ENCODE data around the gene PRXL2B.

Gene PRXL2B

GRCh38 chr1:2637442-2638145, 51.0 kb downstream of the PRXL2B start:
- Histone ChIP-seq H3K79me1 (replicated peaks; ENCODE audit: low read length, poor library complexity, severe bottlenecking) (peaks cover 14% of the 10 kb centered on the region), H3K27me3 (ENCODE audit: control insufficient read depth in 1 of 2, insufficient read depth in 1 of 2, low read length in 2 of 2) (peaks cover 43 to 44% of the 10 kb centered on the region in 2 experiments), H2BK15ac (ENCODE audit: low read depth, poor library complexity, severe bottlenecking) (no peak overlapping the region), H2BK5ac (ENCODE audit: low read depth, low read length, poor library complexity, severe bottlenecking) (no peak overlapping the region), H2BK12ac (ENCODE audit: low read length in 2 of 2) (no peak overlapping the region), H3K14ac (ENCODE audit: low read length in 2 of 2) (no peak overlapping the region), H3K4me3 (ENCODE audit: insufficient read depth in 1 of 2, low read depth in 1 of 2, low read length in 2 of 2) (no peak overlapping the region), H3K36me3 (ENCODE audit: control insufficient read depth in 1 of 2, insufficient read depth in 2 of 2, low read depth in 1 of 2, low read length in 2 of 2) (no peaks in the 10 kb centered on the region), H2AK5ac (ENCODE audit: low read length, severe bottlenecking) (no peak overlapping the region), H3K4me1 (ENCODE audit: control insufficient read depth, insufficient read depth, low read depth, low read length) (peaks cover 13% of the 10 kb centered on the region), H3K4me2 (ENCODE audit: low read length, poor library complexity, severe bottlenecking) (no peak overlapping the region), H4K91ac (ENCODE audit: low read length) (no peak overlapping the region), H3K9me3 (ENCODE audit: control insufficient read depth, low read length) (peaks cover 6% of the 10 kb centered on the region), H2BK120ac (ENCODE audit: low read depth, low read length) (no peak overlapping the region), H3K23ac (ENCODE audit: low read length in 2 of 2) (no peak overlapping the region), H3K9ac (ENCODE audit: low read length) (no peak overlapping the region), H4K8ac (ENCODE audit: low read length) (no peak overlapping the region), H3K4ac (ENCODE audit: low read depth in 1 of 2, low read length in 2 of 2) (no peak overlapping the region), H2AFZ (ENCODE audit: low read depth, low read length) (no peak overlapping the region), H3K18ac (ENCODE audit: low read depth in 1 of 2, low read length in 2 of 2) (no peak overlapping the region), H3K27ac (ENCODE audit: low read length, poor library complexity, severe bottlenecking) (no peak overlapping the region)
- DNase-seq: no peak
- 68% methylated on average over 10 of the region's 10 CpGs for WGBS

DNA sequence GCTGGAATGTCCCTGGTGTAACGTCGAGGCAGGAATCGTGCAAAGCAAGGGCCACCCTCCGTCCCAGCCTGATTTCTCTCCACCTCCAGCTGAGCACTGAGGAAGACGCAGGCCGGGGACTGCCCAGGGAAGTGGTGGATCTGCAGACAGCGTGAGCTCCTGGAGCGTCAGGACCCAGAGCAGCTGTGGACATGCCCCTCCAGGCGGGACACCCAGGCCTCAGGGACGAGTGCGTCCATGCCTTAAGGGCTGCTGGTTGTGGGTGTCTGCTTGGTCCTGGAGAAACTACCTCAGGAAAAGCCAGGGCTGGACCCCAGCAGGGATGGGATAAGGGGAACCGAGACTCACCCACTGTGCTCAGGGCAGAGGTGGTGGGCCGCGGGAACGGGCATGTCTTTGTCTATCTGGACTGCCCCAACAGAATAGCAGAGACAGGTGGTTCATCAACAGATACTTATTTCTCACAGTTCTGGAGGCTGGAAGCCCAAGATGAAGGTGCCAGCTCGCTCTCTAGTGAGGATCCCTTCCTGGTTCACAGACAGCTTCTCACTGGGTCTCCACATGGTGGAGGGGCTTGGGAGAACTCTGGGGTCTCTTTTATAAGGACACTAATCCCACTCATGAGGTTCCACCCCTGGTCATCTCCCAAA, 52.0 kb downstream of the PRXL2B start:
- Histone ChIP-seq H4K8ac (ENCODE audit: low read length) (no peak overlapping the region), H3K23ac (ENCODE audit: low read length in 2 of 2) (no peak overlapping the region), H3K4me1 (ENCODE audit: control insufficient read depth, insufficient read depth, low read depth, low read length) (peaks cover 17% of the 10 kb centered on the region), H2BK12ac (ENCODE audit: low read length in 2 of 2) (no peak overlapping the region), H3K27me3 (ENCODE audit: control insufficient read depth in 1 of 2, insufficient read depth in 1 of 2, low read length in 2 of 2) (peaks cover 33 to 34% of the 10 kb centered on the region in 2 experiments), H2BK15ac (ENCODE audit: low read depth, poor library complexity, severe bottlenecking) (no peak overlapping the region), H3K36me3 (ENCODE audit: control insufficient read depth in 1 of 2, insufficient read depth in 2 of 2, low read depth in 1 of 2, low read length in 2 of 2) (no peaks in the 10 kb centered on the region), H3K9ac (ENCODE audit: low read length) (no peak overlapping the region), H3K4ac (ENCODE audit: low read depth in 1 of 2, low read length in 2 of 2) (no peak overlapping the region), H3K4me2 (ENCODE audit: low read length, poor library complexity, severe bottlenecking) (no peak overlapping the region), H2BK5ac (ENCODE audit: low read depth, low read length, poor library complexity, severe bottlenecking) (no peak overlapping the region), H3K27ac (ENCODE audit: low read length, poor library complexity, severe bottlenecking) (no peak overlapping the region), H2AFZ (ENCODE audit: low read depth, low read length) (no peak overlapping the region), H2AK5ac (ENCODE audit: low read length, severe bottlenecking) (no peak overlapping the region), H3K79me1 (replicated peaks; ENCODE audit: low read length, poor library complexity, severe bottlenecking) (peaks cover 16% of the 10 kb centered on the region), H4K91ac (ENCODE audit: low read length) (no peak overlapping the region), H3K4me3 (ENCODE audit: insufficient read depth in 1 of 2, low read depth in 1 of 2, low read length in 2 of 2) (no peak overlapping the region), H3K14ac (ENCODE audit: low read length in 2 of 2) (no peak overlapping the region), H2BK120ac (ENCODE audit: low read depth, low read length) (no peak overlapping the region), H3K18ac (ENCODE audit: low read depth in 1 of 2, low read length in 2 of 2) (no peak overlapping the region), H3K9me3 (ENCODE audit: control insufficient read depth, low read length) (peaks cover 6% of the 10 kb centered on the region)
- WGBS: 77% methylated on average over 15 of the region's 16 CpGs
- no peak for DNase-seq

DNA sequence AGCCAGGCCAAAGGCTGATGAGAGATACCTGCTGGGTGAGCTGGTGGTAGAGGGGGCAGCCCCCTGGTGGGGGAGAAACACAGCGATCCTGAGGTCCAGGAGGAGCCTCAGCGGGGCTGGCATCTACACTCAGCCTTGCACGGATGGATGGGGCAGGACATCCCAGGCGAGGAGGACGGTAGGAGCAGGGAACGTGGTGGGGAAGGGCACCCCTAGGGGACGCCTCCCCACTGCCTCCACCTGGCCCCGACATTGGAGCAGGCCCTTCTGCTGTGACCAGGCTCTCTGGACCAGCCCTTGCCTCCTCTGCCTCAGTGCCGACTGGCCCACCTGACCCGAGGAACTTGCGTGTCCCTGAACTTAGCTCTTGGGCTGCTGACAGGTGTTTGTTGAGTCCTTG, 52.6 kb downstream of the PRXL2B start:
- peaks cover 19% of the 10 kb centered on the region for H3K4me1 ChIP-seq (ENCODE audit: control insufficient read depth, insufficient read depth, low read depth, low read length)
- 62% methylated on average over 11 of the region's 11 CpGs for WGBS

DNA sequence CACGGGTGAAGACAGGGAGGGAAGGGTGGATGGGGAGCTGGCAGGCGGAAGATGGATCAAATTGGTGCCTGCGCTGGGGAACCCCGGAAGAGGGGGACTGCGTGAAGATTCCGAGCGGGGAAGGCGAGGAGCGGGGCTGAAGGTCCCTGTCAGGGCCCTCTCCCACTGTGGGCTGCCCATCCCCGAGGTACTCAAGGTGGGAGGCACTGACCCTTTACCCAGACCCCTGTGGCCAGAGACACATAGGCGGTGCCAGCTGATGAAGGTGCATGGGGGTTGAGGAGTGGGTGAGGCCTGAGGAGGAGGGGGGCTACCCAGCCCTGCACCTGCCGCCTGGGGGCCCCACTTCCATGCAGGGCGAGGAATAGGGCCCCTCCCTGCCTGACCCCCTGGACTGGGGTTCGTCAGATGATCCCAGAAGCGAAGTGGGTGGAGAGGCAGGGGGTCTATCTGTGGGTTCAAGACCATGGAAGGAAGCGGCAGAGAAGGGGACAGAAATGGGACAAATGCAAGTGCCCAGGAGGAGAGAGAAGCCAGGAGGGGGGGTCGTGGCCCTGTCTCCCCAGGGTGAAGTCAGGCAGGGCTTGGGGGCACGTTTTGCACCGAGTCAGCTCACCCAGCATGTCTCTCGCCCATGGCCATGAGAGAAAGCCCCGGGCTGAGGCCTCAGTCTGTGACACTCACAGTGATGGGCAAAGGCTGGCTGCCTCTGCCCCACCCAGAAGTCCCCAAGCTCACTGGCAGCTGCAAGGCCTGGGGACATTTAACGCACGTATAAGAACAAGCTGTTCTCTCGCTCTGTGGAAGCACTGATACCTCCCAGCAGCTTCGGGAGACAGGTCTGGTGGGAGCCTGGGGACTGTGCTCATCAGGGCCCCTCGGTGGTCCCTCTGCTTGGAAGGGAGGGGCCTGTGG, 53.3 kb downstream of the PRXL2B start:
- H2AK5ac ChIP-seq (ENCODE audit: low read length, severe bottlenecking): no peak overlapping the region
- H3K23ac ChIP-seq (ENCODE audit: low read length in 2 of 2): no peak overlapping the region
- no peak overlapping the region for H4K8ac ChIP-seq (ENCODE audit: low read length)
- H2BK12ac ChIP-seq (ENCODE audit: low read length in 2 of 2): no peak overlapping the region
- H3K4me3 ChIP-seq (ENCODE audit: insufficient read depth in 1 of 2, low read depth in 1 of 2, low read length in 2 of 2): no peak overlapping the region
- H2BK5ac ChIP-seq (ENCODE audit: low read depth, low read length, poor library complexity, severe bottlenecking): no peak overlapping the region
- no peak overlapping the region for H3K4ac ChIP-seq (ENCODE audit: low read depth in 1 of 2, low read length in 2 of 2)
- peaks cover 16% of the 10 kb centered on the region for H3K79me1 ChIP-seq (replicated peaks; ENCODE audit: low read length, poor library complexity, severe bottlenecking)
- H3K27me3 ChIP-seq (ENCODE audit: control insufficient read depth in 1 of 2, insufficient read depth in 1 of 2, low read length in 2 of 2): peaks cover 27 to 28% of the 10 kb centered on the region in 2 experiments
- H3K14ac ChIP-seq (ENCODE audit: low read length in 2 of 2): no peak overlapping the region
- no peak overlapping the region for H3K4me2 ChIP-seq (ENCODE audit: low read length, poor library complexity, severe bottlenecking)
- H3K4me1 ChIP-seq (ENCODE audit: control insufficient read depth, insufficient read depth, low read depth, low read length): peaks cover 19% of the 10 kb centered on the region
- no peak overlapping the region for H2BK15ac ChIP-seq (ENCODE audit: low read depth, poor library complexity, severe bottlenecking)
- no peak overlapping the region for H2BK120ac ChIP-seq (ENCODE audit: low read depth, low read length)
- H2AFZ ChIP-seq (ENCODE audit: low read depth, low read length): no peak overlapping the region
- 86% methylated on average over 26 of the region's 26 CpGs for WGBS
- H3K9ac ChIP-seq (ENCODE audit: low read length): no peak overlapping the region
- DNase-seq: no peak
- H3K18ac ChIP-seq (ENCODE audit: low read depth in 1 of 2, low read length in 2 of 2): no peak overlapping the region
- H3K27ac ChIP-seq (ENCODE audit: low read length, poor library complexity, severe bottlenecking): no peak overlapping the region
- no peaks in the 10 kb centered on the region for H3K36me3 ChIP-seq (ENCODE audit: control insufficient read depth in 1 of 2, insufficient read depth in 2 of 2, low read depth in 1 of 2, low read length in 2 of 2)
- H3K9me3 ChIP-seq (ENCODE audit: control insufficient read depth, low read length): peaks cover 6% of the 10 kb centered on the region
- no peak overlapping the region for H4K91ac ChIP-seq (ENCODE audit: low read length)

More for the DNA sequence above, 52.6 kb downstream of the PRXL2B start:
- DNase-seq: no peak
- H2BK5ac ChIP-seq (ENCODE audit: low read depth, low read length, poor library complexity, severe bottlenecking): no peak overlapping the region
- H3K36me3 ChIP-seq (ENCODE audit: control insufficient read depth in 1 of 2, insufficient read depth in 2 of 2, low read depth in 1 of 2, low read length in 2 of 2): no peaks in the 10 kb centered on the region
- H4K91ac ChIP-seq (ENCODE audit: low read length): no peak overlapping the region
- H3K9ac ChIP-seq (ENCODE audit: low read length): no peak overlapping the region
- peaks cover 16% of the 10 kb centered on the region for H3K79me1 ChIP-seq (replicated peaks; ENCODE audit: low read length, poor library complexity, severe bottlenecking)
- H2BK15ac ChIP-seq (ENCODE audit: low read depth, poor library complexity, severe bottlenecking): no peak overlapping the region
- H3K4me2 ChIP-seq (ENCODE audit: low read length, poor library complexity, severe bottlenecking): no peak overlapping the region
- peaks cover 6% of the 10 kb centered on the region for H3K9me3 ChIP-seq (ENCODE audit: control insufficient read depth, low read length)
- peaks cover 27 to 28% of the 10 kb centered on the region in 2 experiments for H3K27me3 ChIP-seq (ENCODE audit: control insufficient read depth in 1 of 2, insufficient read depth in 1 of 2, low read length in 2 of 2)
- no peak overlapping the region for H2AK5ac ChIP-seq (ENCODE audit: low read length, severe bottlenecking)
- no peak overlapping the region for H3K4ac ChIP-seq (ENCODE audit: low read depth in 1 of 2, low read length in 2 of 2)
- H2AFZ ChIP-seq (ENCODE audit: low read depth, low read length): no peak overlapping the region
- peak overlapping the region in 1 of 2 experiments; percentile 30 for H3K14ac ChIP-seq (ENCODE audit: low read length in 2 of 2)
- H3K4me3 ChIP-seq (ENCODE audit: insufficient read depth in 1 of 2, low read depth in 1 of 2, low read length in 2 of 2): no peak overlapping the region
- no peak overlapping the region for H3K27ac ChIP-seq (ENCODE audit: low read length, poor library complexity, severe bottlenecking)
- no peak overlapping the region for H3K18ac ChIP-seq (ENCODE audit: low read depth in 1 of 2, low read length in 2 of 2)
- H2BK120ac ChIP-seq (ENCODE audit: low read depth, low read length): no peak overlapping the region
- H4K8ac ChIP-seq (ENCODE audit: low read length): no peak overlapping the region
- H2BK12ac ChIP-seq (ENCODE audit: low read length in 2 of 2): no peak overlapping the region
- no peak overlapping the region for H3K23ac ChIP-seq (ENCODE audit: low read length in 2 of 2)

All from mesenchymal stem cell (in vitro differentiated cells and primary cell).